Aortic smooth muscle cell (primary cell): ENCODE measurements around the gene SFPQ. TPM values are rescaled to one million over a fixed set of nuclear protein-coding genes. Genes with fewer than 3 reads are reported as not detected.

ENCODE experiments used
- total RNA-seq: library from RNA; depleted of rRNA; stranded (reverse); fragments of >200 nt; gene quantifications from 2 replicates; pipeline ENCODE4 v1.2.3, GENCODE V29; 2014

Gene SFPQ, protein sequence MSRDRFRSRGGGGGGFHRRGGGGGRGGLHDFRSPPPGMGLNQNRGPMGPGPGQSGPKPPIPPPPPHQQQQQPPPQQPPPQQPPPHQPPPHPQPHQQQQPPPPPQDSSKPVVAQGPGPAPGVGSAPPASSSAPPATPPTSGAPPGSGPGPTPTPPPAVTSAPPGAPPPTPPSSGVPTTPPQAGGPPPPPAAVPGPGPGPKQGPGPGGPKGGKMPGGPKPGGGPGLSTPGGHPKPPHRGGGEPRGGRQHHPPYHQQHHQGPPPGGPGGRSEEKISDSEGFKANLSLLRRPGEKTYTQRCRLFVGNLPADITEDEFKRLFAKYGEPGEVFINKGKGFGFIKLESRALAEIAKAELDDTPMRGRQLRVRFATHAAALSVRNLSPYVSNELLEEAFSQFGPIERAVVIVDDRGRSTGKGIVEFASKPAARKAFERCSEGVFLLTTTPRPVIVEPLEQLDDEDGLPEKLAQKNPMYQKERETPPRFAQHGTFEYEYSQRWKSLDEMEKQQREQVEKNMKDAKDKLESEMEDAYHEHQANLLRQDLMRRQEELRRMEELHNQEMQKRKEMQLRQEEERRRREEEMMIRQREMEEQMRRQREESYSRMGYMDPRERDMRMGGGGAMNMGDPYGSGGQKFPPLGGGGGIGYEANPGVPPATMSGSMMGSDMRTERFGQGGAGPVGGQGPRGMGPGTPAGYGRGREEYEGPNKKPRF
- 315 and 339 TPM in 2 replicates for total RNA-seq

DNA sequence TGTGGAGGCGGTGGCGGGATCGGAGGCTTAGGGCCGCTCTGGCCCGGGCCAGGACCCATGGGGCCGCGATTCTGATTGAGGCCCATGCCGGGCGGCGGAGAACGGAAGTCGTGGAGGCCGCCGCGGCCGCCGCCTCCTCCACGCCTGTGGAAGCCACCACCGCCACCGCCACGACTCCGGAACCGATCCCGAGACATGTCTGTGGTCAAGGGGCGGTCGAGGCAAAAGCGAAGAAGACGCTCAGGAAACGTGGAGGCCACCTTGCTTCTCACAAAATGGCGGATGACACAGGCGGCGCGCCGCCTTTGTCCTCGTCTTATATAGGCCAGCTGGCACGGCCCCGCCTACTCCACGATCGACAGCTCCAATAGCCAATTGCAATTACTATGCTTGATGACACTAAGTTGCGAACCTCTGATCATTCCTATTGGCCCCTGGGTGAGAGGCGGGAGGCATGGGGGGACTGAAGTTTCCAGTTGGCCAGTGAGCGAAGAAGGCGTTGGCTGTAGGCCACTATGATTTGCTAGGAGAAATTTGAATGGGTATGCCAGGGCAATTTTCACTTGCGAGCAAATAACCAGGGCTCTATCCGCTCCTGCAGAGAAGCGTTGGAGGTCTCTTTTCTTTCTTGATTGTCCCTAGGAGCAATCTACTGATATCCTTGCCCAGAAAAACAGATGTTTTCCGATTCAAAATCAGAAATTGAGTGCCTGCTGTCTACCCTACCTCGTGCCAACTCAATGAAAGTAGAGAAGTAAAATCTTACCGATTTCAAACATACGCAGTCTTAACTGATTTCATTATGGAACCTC lies at the start of gene SFPQ:
SFPQ (minus strand) TSS at position 293 of the 812 bp plus-strand sequence; CDS start at position 197, 96 bp downstream.

Other genes starting within 250 kb of the SFPQ start
- 23.6 and 27.9 TPM in 2 replicates for gene TMEM35B, start 207.8 kb downstream of the SFPQ start, total RNA-seq
- gene ZMYM6, start 161.2 kb downstream of the SFPQ start, total RNA-seq: 14.7 and 15.2 TPM in 2 replicates
- 11.8 and 12.3 TPM in 2 replicates for gene ZMYM1, start 113.8 kb downstream of the SFPQ start, total RNA-seq
- 27.6 and 33.3 TPM in 2 replicates for gene ZMYM4, start 75.6 kb upstream of the SFPQ start, total RNA-seq